GM18909 (cell line): ENCODE results near the gene MUSK.
"Not testable (repeated sequence)": the region's sequence is repeated elsewhere in the genome, so short reads cannot be mapped to it uniquely, and the experiment has no call there.

Source experiments
- ATAC-seq: cut with Tn5 transposase; IDR thresholded peaks from one replicate; pipeline ENCODE4 v1.9.1; 2021; ENCODE audit warnings: mild to moderate bottlenecking; ENCODE audit not compliant: unreplicated experiment, poor library complexity

MUSK gene

GRCh38 chr9:110688329-110688728 lies 19.7 kb downstream of the MUSK start:
- no peak for ATAC-seq

- ATAC-seq: no peak
Observed at GRCh38 chr9:110691002-110691549, 22.5 kb downstream of the MUSK start.

GRCh38 chr9:110695846-110696245 lies 27.3 kb downstream of the MUSK start:
- not testable (repeated sequence) for ATAC-seq

DNA sequence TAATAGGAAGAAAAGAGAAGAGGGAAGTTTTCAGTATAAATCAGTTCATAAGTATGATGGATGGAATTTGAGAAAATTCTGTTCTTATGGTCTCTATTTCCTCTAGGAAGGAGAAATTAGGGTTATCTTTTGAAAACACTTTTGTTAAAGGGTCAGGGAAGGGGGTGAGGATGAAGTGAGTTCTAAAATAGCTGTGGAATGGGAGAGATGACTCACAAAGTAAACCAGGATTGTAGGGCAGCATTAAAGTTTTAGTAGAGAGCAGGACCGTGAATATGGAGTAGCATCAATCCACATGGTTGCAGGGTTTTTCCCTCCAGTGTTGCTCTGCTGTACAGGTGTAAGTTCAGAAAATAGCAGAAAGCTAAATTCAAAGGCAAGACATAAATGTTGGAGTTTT lies 32.4 kb downstream of the MUSK start:
- no peak for ATAC-seq

GRCh38 chr9:110703669-110704068 lies 35.1 kb downstream of the MUSK start:
- ATAC-seq: no peak

- ATAC-seq: no peak
Observed at GRCh38 chr9:110707419-110707818, 38.8 kb downstream of the MUSK start.

DNA sequence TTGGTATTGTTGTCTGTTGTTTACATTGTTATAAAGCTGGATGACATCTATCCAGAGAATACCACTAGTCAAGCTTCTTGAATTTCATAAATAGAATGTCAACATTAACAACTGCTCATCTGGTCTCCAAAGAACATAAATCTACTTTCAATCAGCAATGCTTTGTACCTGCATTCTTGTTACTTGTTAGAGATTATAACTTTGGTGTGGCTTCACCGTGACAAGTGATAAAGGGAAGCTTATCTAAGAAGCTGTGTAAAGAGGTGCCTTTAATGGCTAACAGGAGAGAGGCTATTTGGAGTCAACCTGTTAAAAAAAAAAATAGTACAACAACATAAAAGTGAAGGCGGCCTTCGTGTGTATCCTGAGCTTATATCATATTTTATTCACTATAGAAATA lies 41.8 kb downstream of the MUSK start:
- no peak for ATAC-seq

GRCh38 chr9:110712955-110713354 lies 44.4 kb downstream of the MUSK start:
- no peak for ATAC-seq

GRCh38 chr9:110714314-110714713 lies 45.7 kb downstream of the MUSK start:
- ATAC-seq: no peak

- ATAC-seq: no peak
Observed at GRCh38 chr9:110728058-110728457, 59.5 kb downstream of the MUSK start.

DNA sequence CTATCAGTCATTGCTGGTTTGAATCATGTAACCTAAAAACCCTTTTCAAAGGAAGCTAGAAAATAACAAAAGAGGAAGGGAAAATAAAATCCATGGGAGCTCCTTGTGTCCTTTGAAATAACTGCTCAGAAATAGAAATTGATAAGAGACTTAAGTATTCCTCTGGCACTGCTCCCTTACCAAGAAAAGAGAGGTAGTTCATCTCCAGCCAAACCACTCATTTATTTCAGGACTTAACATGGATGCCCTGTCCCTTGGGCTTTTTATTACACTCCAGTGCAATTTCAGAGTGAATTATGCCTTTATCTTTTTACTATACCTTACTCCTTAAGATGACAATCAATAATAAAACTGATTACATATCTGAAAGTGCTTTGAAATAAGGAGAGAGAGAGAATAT lies 61.0 kb downstream of the MUSK start:
- no peak for ATAC-seq

DNA sequence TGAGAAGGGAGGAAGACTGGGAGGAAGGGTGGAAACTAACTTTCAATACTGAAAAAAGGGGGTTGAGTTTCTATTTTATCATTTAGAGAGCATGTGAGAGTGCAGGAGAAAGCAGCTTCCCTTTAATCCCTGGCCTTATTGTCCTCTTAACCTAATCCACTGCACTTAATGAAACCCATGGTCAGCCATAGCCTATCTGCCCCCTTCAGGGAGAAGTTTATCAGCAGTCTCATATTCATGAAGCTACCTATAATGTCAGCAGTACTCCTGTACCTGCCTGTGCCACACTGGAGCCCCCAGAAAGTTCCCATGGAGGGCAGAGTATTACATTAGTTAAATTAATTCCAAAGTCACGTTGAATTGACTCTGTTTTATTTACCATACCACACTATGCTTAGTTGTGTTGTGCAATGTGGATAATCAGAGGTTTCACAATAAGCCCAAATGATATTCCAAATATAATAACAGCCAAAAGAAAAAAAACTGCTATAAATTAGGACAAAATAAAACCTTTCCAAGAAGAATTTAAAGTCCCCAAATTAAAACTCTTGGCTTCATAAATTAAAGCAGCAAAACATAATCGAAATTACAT lies 62.9 kb downstream of the MUSK start:
- no peak for ATAC-seq

DNA sequence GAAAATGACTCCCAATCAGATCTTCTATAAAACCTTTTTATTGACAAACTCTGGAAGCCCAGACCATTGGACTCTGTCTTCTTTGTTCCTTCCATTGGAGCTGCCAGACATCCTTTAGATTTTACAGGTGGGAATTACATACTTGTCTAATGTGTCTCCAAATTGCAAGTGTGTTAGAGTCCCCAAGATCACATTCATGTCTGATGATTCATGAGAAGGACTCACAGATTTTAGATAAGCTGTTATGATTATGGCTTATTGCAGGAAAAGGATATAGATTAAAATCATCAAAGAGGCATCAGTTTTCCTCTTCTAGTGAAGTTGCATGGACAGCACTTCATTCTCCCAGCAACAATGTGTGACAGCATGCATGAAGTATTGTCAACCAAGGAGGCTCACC lies 70.4 kb downstream of the MUSK start:
- ATAC-seq: no peak

- ATAC-seq: no peak
Observed at GRCh38 chr9:110742741-110743371, 74.3 kb downstream of the MUSK start.

- ATAC-seq: no peak
Observed at GRCh38 chr9:110744715-110745384, 76.3 kb downstream of the MUSK start.

GRCh38 chr9:110745676-110746075 lies 77.1 kb downstream of the MUSK start:
- ATAC-seq: no peak

DNA sequence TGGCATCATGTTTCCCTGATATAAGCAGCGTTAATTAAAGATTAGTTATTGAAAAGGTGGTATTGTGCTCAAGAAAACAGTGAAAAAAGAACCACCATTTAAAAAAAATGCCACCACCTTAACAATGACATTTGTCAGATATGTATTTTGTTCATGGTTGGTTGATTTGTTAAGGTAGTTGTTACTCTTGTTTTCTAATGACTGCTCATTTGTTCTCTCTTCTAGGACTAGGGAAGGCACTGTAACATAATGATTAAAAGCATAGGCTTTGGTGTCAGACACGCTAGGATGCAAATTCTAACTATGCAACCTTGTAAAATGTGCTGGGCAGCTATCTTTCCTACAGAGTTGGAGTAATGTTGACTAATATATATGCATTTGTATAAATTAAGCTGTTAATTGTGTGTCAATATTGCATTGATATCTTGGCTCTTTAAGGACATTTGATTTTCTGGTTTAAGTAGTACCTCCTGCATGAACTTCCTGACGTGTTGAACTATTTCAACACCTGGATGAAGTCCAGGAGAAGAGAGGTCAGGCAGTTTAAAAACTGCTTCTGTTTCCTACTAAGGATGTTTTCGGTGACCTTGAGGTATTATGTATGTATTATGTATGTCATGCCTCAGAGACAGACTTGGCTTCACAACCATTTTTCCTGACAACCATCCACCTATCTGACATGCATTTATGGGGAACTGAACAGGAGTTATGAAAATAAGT lies 77.8 kb downstream of the MUSK start:
- no peak for ATAC-seq

DNA sequence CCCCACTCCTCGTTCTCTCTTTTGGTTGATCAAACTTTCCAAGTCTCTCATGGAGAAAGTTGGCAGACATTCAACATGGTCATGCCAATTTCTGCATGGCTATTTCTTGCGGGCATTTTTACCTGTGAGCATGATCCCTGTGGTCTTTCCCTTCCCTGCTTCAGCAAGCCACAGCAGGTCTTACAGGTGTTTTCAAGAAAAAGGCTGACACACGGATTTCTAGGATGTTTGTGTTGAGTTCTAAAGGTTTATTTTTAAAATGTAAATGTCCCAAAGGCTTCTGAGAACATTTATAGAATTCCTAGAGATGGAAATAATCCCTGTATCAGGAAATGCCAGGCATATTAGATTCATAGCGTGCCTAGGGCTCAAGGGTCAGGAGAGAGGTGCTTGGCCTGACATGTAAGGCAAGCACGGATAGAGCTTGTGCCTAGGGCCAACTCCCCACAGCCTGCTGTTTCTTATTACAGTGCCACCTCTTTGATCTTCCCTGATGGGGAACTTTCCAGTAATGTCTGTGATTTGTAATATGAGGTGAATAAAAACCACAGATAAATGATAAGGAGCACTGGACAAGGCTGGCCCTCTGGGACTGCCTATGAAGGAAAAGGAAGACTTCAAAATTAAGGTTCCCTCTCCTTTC lies 79.8 kb downstream of the MUSK start:
- no peak for ATAC-seq

DNA sequence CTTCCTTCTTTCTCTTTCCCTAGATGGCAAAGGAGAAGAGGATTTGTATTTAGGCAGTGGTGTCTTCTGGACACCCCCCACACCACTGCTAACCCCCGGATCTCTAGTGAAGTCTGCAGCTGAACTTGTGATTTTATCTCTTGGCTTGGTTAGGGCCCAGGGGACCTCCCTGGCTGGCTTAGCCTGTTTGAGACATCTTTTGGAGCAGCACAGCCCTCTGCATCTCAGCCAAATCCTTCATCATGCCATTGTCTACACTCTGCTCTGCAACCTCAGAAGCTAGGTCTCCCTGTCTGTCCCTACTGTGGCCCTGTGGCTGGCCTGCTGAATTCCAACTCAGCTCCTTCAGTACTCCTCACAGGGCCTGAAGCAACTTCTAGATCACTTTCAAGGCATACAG lies 81.7 kb downstream of the MUSK start:
- no peak for ATAC-seq

- no peak for ATAC-seq
Observed at GRCh38 chr9:110751971-110752370, 83.4 kb downstream of the MUSK start.
